ACC112 (cell line): ENCODE results near the gene HES5.
A peak's percentile ranks its signal among the peaks of the same experiment; 100 is the strongest.

ENCODE experiments used
- H2AFZ ChIP-seq: fragments of 200-600 bp; sonication (generic); one replicate; pipeline ENCODE4 v1.6.0; 2017; ENCODE audit warnings: antibody characterized with exemption, low read length; ENCODE audit not compliant: unreplicated experiment
- H3K27ac ChIP-seq: fragments of 200-600 bp; sonication (generic); 2 replicates; pipeline ENCODE4 v1.5.1; 2014; ENCODE audit warnings: low read depth, mild to moderate bottlenecking, antibody characterized with exemption, low read length, moderate library complexity
- H3K27me3 ChIP-seq: fragments of 200-600 bp; sonication (generic); 2 replicates; pipeline ENCODE4 v1.6.1; 2014; ENCODE audit warnings: mild to moderate bottlenecking, antibody characterized with exemption, low read length, moderate library complexity, mixed read lengths; ENCODE audit not compliant: insufficient read depth
- H3K36me3 ChIP-seq: fragments of 200-600 bp; sonication (generic); 2 replicates; pipeline ENCODE4 v1.6.1; 2016; ENCODE audit warnings: mild to moderate bottlenecking, antibody characterized with exemption, low read length, moderate library complexity, mixed read lengths; ENCODE audit not compliant: insufficient read depth
- H3K4me1 ChIP-seq: fragments of 200-600 bp; sonication (generic); one replicate; pipeline ENCODE4 v1.6.1; 2016; ENCODE audit warnings: low read length, mixed read lengths; ENCODE audit not compliant: insufficient read depth, unreplicated experiment, control insufficient read depth
- H3K4me3 ChIP-seq: fragments of 200-600 bp; sonication (generic); 2 replicates; pipeline ENCODE4 v1.5.1; 2014; ENCODE audit warnings: mild to moderate bottlenecking, low read depth, low read length
- H3K79me2 ChIP-seq: fragments of 200-600 bp; sonication (generic); one replicate; pipeline ENCODE4 v1.6.0; 2016; ENCODE audit warnings: low read length; ENCODE audit not compliant: control insufficient read depth, unreplicated experiment, insufficient read depth

The HES5 gene

GRCh38 chr1:2537784-2538115 lies 7.7 kb upstream of the HES5 start:
- Histone ChIP-seq H3K27ac (no peak overlapping the region), H3K4me1 (peaks cover 27% of the 10 kb centered on the region), H3K4me3 (no peak overlapping the region), H3K79me2 (no peaks in the 10 kb centered on the region), H3K27me3 (peaks cover 5% of the 10 kb centered on the region; the same call in 1 of the 2 replicates), H2AFZ (no peak overlapping the region), H3K36me3 (no peaks in the 10 kb centered on the region)

DNA sequence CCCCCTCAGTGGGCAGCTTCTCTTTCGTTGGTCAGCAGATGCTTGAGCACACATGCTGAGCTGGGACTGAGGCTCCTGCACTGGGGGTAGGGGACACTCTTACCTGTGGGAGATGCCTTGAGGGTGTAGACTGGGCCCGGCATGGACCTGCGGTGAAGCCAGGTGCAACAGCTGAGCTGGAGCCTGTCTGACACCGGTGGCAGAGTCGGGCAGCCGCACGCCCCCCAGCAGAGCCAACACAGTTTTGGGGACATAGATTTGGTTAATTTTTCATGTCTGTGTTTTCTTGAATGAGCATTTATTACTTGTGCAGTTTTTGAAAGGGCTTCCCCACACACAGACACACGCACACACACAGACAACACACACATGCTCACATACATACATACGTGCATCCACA lies 5.9 kb upstream of the HES5 start:
- Histone ChIP-seq H3K4me1 (peaks cover 27% of the 10 kb centered on the region), H3K27me3 (peaks cover 6% of the 10 kb centered on the region), H3K27ac (no peak overlapping the region), H3K79me2 (no peaks in the 10 kb centered on the region), H3K36me3 (no peaks in the 10 kb centered on the region), H2AFZ (no peak overlapping the region), H3K4me3 (no peak overlapping the region)

DNA sequence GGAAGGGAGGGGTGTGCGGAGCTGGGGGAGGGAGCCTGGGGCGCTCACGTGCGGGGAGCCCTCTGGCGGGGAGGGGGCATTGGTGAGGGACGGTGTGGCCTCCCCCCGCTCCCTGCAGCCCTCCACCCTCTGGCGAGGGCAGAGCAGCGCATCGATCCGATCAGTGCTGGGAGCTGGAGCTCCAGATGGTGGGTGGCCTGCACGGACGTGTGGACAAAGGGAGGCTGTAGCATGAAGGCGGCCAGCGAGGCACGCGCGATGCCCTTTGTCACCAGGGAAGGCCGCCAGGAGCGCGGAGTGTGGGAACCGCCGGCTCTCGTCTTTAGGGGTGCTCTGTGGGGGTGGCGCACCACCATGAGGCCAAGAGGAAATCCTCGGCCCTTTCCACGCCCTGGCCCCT lies 5.4 kb upstream of the HES5 start:
- Histone ChIP-seq H3K27me3 (peaks cover 9% of the 10 kb centered on the region), H3K4me1 (peaks cover 27% of the 10 kb centered on the region), H3K79me2 (no peaks in the 10 kb centered on the region), H3K4me3 (no peak overlapping the region), H3K27ac (no peak overlapping the region), H2AFZ (no peak overlapping the region), H3K36me3 (no peaks in the 10 kb centered on the region)

GRCh38 chr1:2534687-2535441 lies 4.8 kb upstream of the HES5 start:
- Histone ChIP-seq H3K4me3 (no peak overlapping the region), H3K27me3 (peaks cover 14% of the 10 kb centered on the region)

DNA sequence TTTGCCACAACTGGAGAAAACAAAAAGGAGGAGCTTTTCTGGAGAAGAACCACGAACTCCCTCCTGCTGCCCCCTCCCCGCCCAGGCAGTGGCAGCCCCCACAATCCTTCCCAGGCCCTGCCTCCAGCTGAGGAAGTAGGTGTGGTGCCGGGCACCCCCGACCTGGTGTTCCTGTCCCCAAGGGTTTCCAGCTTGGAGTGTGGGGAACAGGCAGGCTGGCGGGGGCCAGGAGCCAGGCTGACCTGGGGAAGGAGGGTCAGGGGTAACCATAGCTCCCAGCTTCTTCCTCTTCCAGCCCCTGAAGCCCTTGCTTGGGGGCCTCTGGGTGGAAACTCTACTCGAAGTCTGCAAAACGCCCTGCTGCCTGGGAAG lies 4.2 kb upstream of the HES5 start:
- H3K4me3 ChIP-seq, result no peak overlapping the region
- H3K4me1 ChIP-seq, result peaks cover 27% of the 10 kb centered on the region
- no peaks in the 10 kb centered on the region for H3K79me2 ChIP-seq
- H3K27me3 ChIP-seq, result peaks cover 17% of the 10 kb centered on the region
- H3K27ac ChIP-seq, result no peak overlapping the region
- no peaks in the 10 kb centered on the region for H3K36me3 ChIP-seq
- H2AFZ ChIP-seq, result no peak overlapping the region

More at GRCh38 chr1:2534687-2535441, 4.8 kb upstream of the HES5 start:
- Histone ChIP-seq H3K36me3 (no peaks in the 10 kb centered on the region), H3K4me1 (peaks cover 27% of the 10 kb centered on the region), H2AFZ (no peak overlapping the region), H3K27ac (no peak overlapping the region), H3K79me2 (no peaks in the 10 kb centered on the region)

DNA sequence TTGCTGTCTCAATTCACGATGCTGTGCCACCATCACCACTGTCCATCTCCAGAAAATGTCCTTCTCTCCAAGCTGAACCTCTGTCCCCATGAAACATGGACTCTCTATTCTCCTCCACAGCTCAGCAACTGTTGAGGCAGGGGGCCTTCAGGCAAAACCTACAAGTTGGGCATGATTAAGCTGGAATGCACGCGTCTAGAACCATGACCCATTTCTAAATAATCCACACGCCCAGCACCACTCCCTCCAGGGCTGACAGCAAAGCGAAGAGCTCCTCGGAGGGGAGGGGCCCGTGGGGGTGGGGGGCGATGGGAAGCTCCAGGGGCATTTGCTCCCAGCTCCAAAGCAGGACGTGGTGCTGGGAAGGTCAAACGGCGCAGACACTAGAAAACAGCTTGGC lies 3.3 kb upstream of the HES5 start:
- no peak overlapping the region for H3K27ac ChIP-seq
- H3K4me1 ChIP-seq, result peaks cover 27% of the 10 kb centered on the region
- no peak overlapping the region for H2AFZ ChIP-seq
- H3K4me3 ChIP-seq, result no peak overlapping the region
- peaks cover 24% of the 10 kb centered on the region for H3K27me3 ChIP-seq
- H3K36me3 ChIP-seq, result no peaks in the 10 kb centered on the region
- H3K79me2 ChIP-seq, result no peaks in the 10 kb centered on the region

- no peaks in the 10 kb centered on the region for H3K79me2 ChIP-seq
- H3K27me3 ChIP-seq, result peaks cover 24% of the 10 kb centered on the region
- no peak overlapping the region for H2AFZ ChIP-seq
- H3K4me3 ChIP-seq, result no peak overlapping the region
- H3K27ac ChIP-seq, result no peak overlapping the region
- H3K4me1 ChIP-seq, result peaks cover 27% of the 10 kb centered on the region
- H3K36me3 ChIP-seq, result no peaks in the 10 kb centered on the region
Observed at GRCh38 chr1:2532485-2533160, 2.6 kb upstream of the HES5 start.

DNA sequence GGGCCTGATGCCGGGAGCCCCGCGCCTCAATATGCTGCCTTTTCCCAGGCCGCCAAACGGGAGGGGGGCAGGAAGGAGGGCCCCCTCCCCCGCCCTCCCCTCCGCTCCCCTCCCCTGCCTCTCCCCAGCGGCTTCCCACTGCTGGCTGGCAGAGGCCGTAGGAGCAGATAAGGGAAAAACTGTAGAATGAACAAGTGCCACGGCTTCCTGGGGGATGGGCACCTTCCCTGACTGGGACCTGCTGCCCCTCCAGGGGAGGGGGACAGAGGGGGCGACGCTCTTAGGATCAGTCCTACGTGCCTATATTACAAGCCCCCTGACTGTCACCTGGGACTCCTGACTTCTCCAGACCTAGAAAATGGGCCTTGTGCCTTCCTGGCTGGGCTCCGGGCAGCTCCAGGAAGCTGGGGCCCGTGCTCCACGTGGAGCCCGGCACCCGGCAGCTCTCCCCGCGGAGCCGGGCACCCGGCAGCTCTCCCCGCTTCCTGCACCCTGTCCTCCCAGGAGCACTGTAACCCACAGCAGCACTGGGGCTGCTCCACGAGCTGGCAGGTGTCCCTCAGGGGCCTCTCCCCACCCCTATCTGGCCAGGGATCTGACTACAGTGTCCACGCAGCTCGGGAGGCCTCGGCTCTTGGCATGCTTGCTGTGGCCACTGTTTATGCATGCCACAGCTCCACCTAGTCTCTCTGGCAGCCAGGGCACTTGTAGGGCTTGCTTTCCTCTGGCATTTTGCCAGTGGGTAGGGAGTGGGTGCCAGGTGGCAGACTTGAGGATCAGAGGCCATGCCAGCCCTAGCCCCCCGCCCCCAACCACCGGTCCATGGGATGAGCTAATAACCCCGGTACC lies 674 bp upstream of the HES5 start:
- Histone ChIP-seq H3K27me3 (peaks cover 24% of the 10 kb centered on the region), H3K4me1 (peaks cover 34% of the 10 kb centered on the region)

DNA sequence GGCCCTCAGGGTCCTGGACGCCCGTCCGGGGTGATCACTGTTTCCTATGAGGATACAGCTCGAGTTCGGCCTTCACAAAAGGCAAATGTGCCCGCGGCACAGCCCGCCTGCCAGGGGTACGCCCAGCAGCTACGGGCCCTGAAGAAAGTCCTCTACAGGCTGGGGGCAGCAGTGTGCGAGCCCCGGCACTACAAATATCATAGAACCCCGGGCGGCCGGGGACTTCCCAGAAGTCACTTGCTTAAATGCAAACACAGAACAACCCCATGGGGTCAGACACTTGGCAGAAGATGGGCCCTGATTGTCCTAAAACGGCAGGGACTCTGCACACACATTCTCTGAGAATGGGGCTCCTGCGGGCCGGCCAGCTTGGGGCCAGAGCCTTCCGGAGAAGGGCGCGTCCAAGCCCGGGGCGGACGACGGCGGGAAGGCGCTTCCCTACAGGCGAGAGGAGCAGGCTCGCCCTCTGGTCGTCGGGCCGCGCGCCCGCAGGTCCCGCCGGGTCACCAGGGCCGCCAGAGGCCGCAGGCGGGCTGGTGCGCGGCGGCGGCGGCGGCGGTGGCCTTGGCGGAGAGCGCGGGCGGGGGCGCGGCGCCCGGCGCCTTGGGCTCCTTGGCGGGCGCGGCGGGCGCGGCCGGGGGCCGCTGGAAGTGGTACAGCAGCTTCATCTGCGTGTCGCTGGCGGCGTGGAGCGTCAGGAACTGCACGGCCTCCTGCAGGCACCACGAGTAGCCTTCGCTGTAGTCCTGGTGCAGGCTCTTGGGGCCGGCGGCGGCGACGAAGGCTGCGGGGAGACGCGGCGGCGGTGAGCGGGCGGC lies 888 bp downstream of the HES5 start:
- H3K27me3 ChIP-seq, result peaks cover 24% of the 10 kb centered on the region
- H2AFZ ChIP-seq, result peak overlapping the region; percentile 6
- no peak overlapping the region for H3K27ac ChIP-seq
- H3K79me2 ChIP-seq, result peaks cover 18% of the 10 kb centered on the region
- H3K4me1 ChIP-seq, result peaks cover 28% of the 10 kb centered on the region
- H3K36me3 ChIP-seq, result no peaks in the 10 kb centered on the region
- peak overlapping the region; percentile 62; the same call in 1 of the 2 replicates for H3K4me3 ChIP-seq

More for the DNA sequence above, 674 bp upstream of the HES5 start:
- no peaks in the 10 kb centered on the region for H3K36me3 ChIP-seq
- H3K4me3 ChIP-seq, result peak overlapping the region; percentile 62; the same call in 1 of the 2 replicates
- H3K79me2 ChIP-seq, result peaks cover 2% of the 10 kb centered on the region
- no peak overlapping the region for H3K27ac ChIP-seq
- no peak overlapping the region for H2AFZ ChIP-seq

DNA sequence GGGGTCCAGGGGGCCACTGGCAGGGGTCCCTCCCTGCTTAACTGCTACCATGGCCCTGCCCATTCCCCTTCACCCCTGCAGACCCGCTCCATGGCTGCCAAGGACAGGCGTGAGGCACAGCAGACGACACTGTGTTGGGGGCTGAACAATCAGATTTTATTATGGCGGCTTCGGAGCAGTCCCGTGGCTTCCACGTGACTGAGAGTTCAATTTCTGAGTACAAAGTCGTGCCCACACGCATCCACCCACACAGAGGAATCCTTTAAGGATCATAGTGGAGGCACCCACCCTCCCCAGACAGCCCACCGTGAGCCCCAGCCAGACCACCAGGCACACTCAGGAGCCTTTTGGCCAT lies 1.5 kb downstream of the HES5 start:
- Histone ChIP-seq H2AFZ (no peak overlapping the region), H3K4me3 (no peak overlapping the region), H3K4me1 (peaks cover 22% of the 10 kb centered on the region), H3K27me3 (peaks cover 24% of the 10 kb centered on the region), H3K27ac (no peak overlapping the region), H3K79me2 (peaks cover 24% of the 10 kb centered on the region), H3K36me3 (no peaks in the 10 kb centered on the region)
